Nephron (organoid): ENCODE data around the gene TUBGCP2.

Experiments used
- H3K27ac Mint-ChIP-seq, 3 experiments: 2 replicates each; pipeline ENCODE4 v1.8.0; 2020; ENCODE audit warnings: mixed read lengths in 3 of 3, mild to moderate bottlenecking in 2 of 3, moderate library complexity in 1 of 3
- H3K27me3 Mint-ChIP-seq: 2 replicates; pipeline ENCODE4 v1.8.0; 2021; ENCODE audit warnings: low read depth, mild to moderate bottlenecking, moderate library complexity, mixed read lengths
- H3K36me3 Mint-ChIP-seq: 2 replicates; pipeline ENCODE4 v1.8.0; 2020; ENCODE audit warnings: low read depth, mixed read lengths
- H3K4me1 Mint-ChIP-seq: 2 replicates; pipeline ENCODE4 v1.8.0; 2020; ENCODE audit warnings: mixed read lengths
- H3K4me3 Mint-ChIP-seq, 3 experiments: 2 replicates each; pipeline ENCODE4 v1.8.0; 2020; ENCODE audit warnings: mild to moderate bottlenecking in 3 of 3, mixed read lengths in 3 of 3, moderate library complexity in 2 of 3
- H3K9me3 Mint-ChIP-seq: 2 replicates; pipeline ENCODE4 v1.8.0; 2020; ENCODE audit warnings: mixed read lengths
- CTCF ChIP-seq, 3 experiments: fragments of 200-600 bp; sonication (generic); IDR thresholded peaks; one replicate each; pipeline ENCODE4 v1.5.0; 2021; ENCODE audit warnings: antibody characterized with exemption in 3 of 3; ENCODE audit not compliant: unreplicated experiment in 3 of 3

TUBGCP2 gene

GRCh38 chr10:133308421-133309099 lies at the start of gene TUBGCP2, which contains the start of gene ZNF511:
TUBGCP2 (minus strand) TSS chr10:133308872; CDS start chr10:133302941, 5,931 bp downstream.
ZNF511 (plus strand) TSS chr10:133308914; CDS start chr10:133308944, 30 bp downstream.
- no peak for TF ChIP-seq CTCF (IDR thresholded peaks at IDR 0.05; ENCODE audit: unreplicated experiment in 3 of 3)
- peak within 1 kb of the TSS; percentile 98 to 99 (median 98) for H3K27ac Mint-ChIP-seq
- peak within 1 kb of the TSS; percentile 96 to 100 (median 97) for H3K4me3 Mint-ChIP-seq
- H3K9me3 Mint-ChIP-seq = no peaks in the 10 kb centered on the region
- peaks cover 27% of the 10 kb centered on the region for H3K36me3 Mint-ChIP-seq
- peaks cover 23% of the 10 kb centered on the region for H3K4me1 Mint-ChIP-seq
- H3K27me3 Mint-ChIP-seq = no peaks in the 10 kb centered on the region

GRCh38 chr10:133357285-133358161 lies 48.9 kb upstream of the TUBGCP2 start, which contains the start of gene FUOM:
FUOM (minus strand) TSS chr10:133358019; CDS start chr10:133358007, 12 bp downstream.
- Mint-ChIP-seq H3K9me3 (no peaks in the 10 kb centered on the region), H3K27me3 (no peaks in the 10 kb centered on the region)

GRCh38 chr10:133356549-133357284 lies 48.0 kb upstream of the TUBGCP2 start:
- H3K27me3 Mint-ChIP-seq = no peaks in the 10 kb centered on the region
- H3K4me3 Mint-ChIP-seq = peak overlapping the region; percentile 68 to 76 (median 75)
- no peaks in the 10 kb centered on the region for H3K9me3 Mint-ChIP-seq
- no peak for TF ChIP-seq CTCF (IDR thresholded peaks at IDR 0.05; ENCODE audit: unreplicated experiment in 3 of 3)
- peaks cover 5% of the 10 kb centered on the region for H3K4me1 Mint-ChIP-seq
- H3K27ac Mint-ChIP-seq = no peak overlapping the region
- peaks cover 4% of the 10 kb centered on the region for H3K36me3 Mint-ChIP-seq

More at GRCh38 chr10:133357285-133358161, 48.9 kb upstream of the TUBGCP2 start, which contains the start of gene FUOM:
- Mint-ChIP-seq H3K4me3 (peak within 1 kb of the TSS; percentile 68 to 76 (median 75)), H3K4me1 (peaks cover 5% of the 10 kb centered on the region), H3K36me3 (peaks cover 11% of the 10 kb centered on the region), H3K27ac (peak within 1 kb of the TSS in 1 of 3 experiments; percentile 31)
- TF ChIP-seq CTCF (IDR thresholded peaks at IDR 0.05; ENCODE audit: unreplicated experiment in 3 of 3) = no peak

GRCh38 chr10:133355991-133356390 lies 47.3 kb upstream of the TUBGCP2 start:
- no peaks in the 10 kb centered on the region for H3K36me3 Mint-ChIP-seq

More at GRCh38 chr10:133355991-133356390, 47.3 kb upstream of the TUBGCP2 start:
- Mint-ChIP-seq H3K4me3 (peak overlapping the region; percentile 67 to 72 (median 70)), H3K27me3 (no peaks in the 10 kb centered on the region), H3K27ac (no peak overlapping the region), H3K9me3 (no peaks in the 10 kb centered on the region), H3K4me1 (peaks cover 5% of the 10 kb centered on the region)
- no peak for TF ChIP-seq CTCF (IDR thresholded peaks at IDR 0.05; ENCODE audit: unreplicated experiment in 3 of 3)
